ENCODE data around the gene PCDHB1. TPM values are rescaled to one million over a fixed set of nuclear protein-coding genes. Genes with fewer than 3 reads are reported as not detected.

PCDHB1 gene
- total and polyA plus RNA-seq, 2 of the 8 experiments (the other 6 are each of a cell fraction or from before 2014, with no cell fraction given): 0.03 to 0.04 TPM

- H2BK5ac ChIP-seq (ENCODE audit: low read depth, low read length): peak overlapping the region; percentile 94; the same call in 1 of the 2 replicates
- no peak overlapping the region for H3K14ac ChIP-seq (ENCODE audit: insufficient read length)
- peak overlapping the region; percentile 51; the same call in 1 of the 2 replicates for H3K27ac ChIP-seq (ENCODE audit: low read depth, low read length)
- peak overlapping the region; percentile 100 for H2BK12ac ChIP-seq (ENCODE audit: low read depth, low read length)
- H3K27me3 ChIP-seq (replicated peaks in 1 of 4; ENCODE audit: control insufficient read depth in 3 of 4, extremely low read depth in 1 of 4, insufficient read depth in 3 of 4, low read length in 3 of 4): no peaks in the 10 kb centered on the region
- 0 out of 2 replicates have a peak overlapping the region, but pooled peaks have one; percentile 54 for H2BK15ac ChIP-seq (ENCODE audit: low read length)
- no peak overlapping the region for H2AFZ ChIP-seq (ENCODE audit: low read length)
- H3K4me3 ChIP-seq (ENCODE audit: extremely low read depth in 1 of 4, insufficient read depth in 2 of 4, low read depth in 3 of 4, low read length in 4 of 4): peak overlapping the region; percentile 7 to 65 (median 57); a peak in 5 of 8 replicates
- TF ChIP-seq HDAC2 (IDR thresholded peaks at IDR 0.05; ENCODE audit: borderline replicate concordance in 1 of 2, low read depth in 2 of 2, low read length in 2 of 2) (peak in 1 of 2 experiments; percentile 90; a peak in 2 of 4 replicates), ZNF274 (IDR thresholded peaks at IDR 0.05; ENCODE audit: borderline replicate concordance, extremely low read depth, low read length) (no peak), MAFK (IDR thresholded peaks at IDR 0.05; ENCODE audit: low read depth, low read length) (0 out of 2 replicates have a peak, but pooled peaks have one; percentile 0), ATF2 (IDR thresholded peaks at IDR 0.05; ENCODE audit: low read length) (0 out of 2 replicates have a peak, but pooled peaks have one; percentile 3), POLR2A (IDR thresholded peaks at IDR 0.05; ENCODE audit: control extremely low read depth in 1 of 2, low read depth in 2 of 2, low read length in 2 of 2) (no peak), CHD1 (IDR thresholded peaks at IDR 0.05; ENCODE audit: low read depth, low read length) (no peak), KDM1A (IDR thresholded peaks at IDR 0.05; ENCODE audit: borderline replicate concordance, low read length) (peak; percentile 93; the same call in 1 of the 2 replicates)
- H3K79me1 ChIP-seq (ENCODE audit: low read depth, low read length): no peaks in the 10 kb centered on the region
- peak overlapping the region; percentile 54 for H4K91ac ChIP-seq (replicated peaks; ENCODE audit: insufficient read length, low read length)
- H2AK5ac ChIP-seq (ENCODE audit: low read depth, low read length): peak overlapping the region; percentile 99
- peaks cover 11% of the 10 kb centered on the region; the same call in 1 of the 2 replicates for H3K23me2 ChIP-seq (ENCODE audit: low read depth, low read length)
- H2BK120ac ChIP-seq (replicated peaks; ENCODE audit: low read depth, low read length): peak overlapping the region; percentile 76
- CTCF ChIA-PET (ENCODE audit: partially characterized antibody): interaction anchor here (0.8 to 6.7 kb wide), 9 partner anchors 14 to 76 kb away, joined by 3 to 50 read pairs (median 5); partner anchors contain the start of genes PCDHAC1 and PCDHAC2
- no peak overlapping the region; a peak in 1 of 7 replicates for H3K9ac ChIP-seq (replicated peaks in 1 of 4; ENCODE audit: extremely low read depth in 1 of 4, low read depth in 3 of 4, low read length in 3 of 4)
- H3K4ac ChIP-seq (replicated peaks; ENCODE audit: insufficient read length, low read depth, low read length): peak overlapping the region; percentile 22
- H3K23ac ChIP-seq (ENCODE audit: insufficient read length): no peak overlapping the region
- H2BK20ac ChIP-seq (ENCODE audit: low read length): peak overlapping the region; percentile 97
- no peaks in the 10 kb centered on the region for H3K36me3 ChIP-seq (ENCODE audit: control insufficient read depth in 2 of 4, insufficient read depth in 4 of 4, low read length in 3 of 4)
- peaks cover 8 to 39% (median 31%) of the 10 kb centered on the region in 4 experiments; a peak in 6 of 7 replicates for H3K4me1 ChIP-seq (replicated peaks in 1 of 4; ENCODE audit: control insufficient read depth in 3 of 4, insufficient read depth in 4 of 4, low read length in 3 of 4)
- H4K20me1 ChIP-seq (replicated peaks in 1 of 2; ENCODE audit: control insufficient read depth in 1 of 2, insufficient read depth in 2 of 2, low read length in 2 of 2): no peaks in the 10 kb centered on the region
- DNase-seq (ENCODE audit: low read depth in 1 of 2, low spot score in 2 of 2): no peak
- no peak overlapping the region for H4K5ac ChIP-seq (ENCODE audit: insufficient read length, low read depth, low read length)
- H4K8ac ChIP-seq (ENCODE audit: extremely low read depth, insufficient read depth, low read length): no peak overlapping the region
- WGBS, 2 experiments (ENCODE audit: extremely low coverage in 1 of 2, insufficient coverage in 1 of 2, insufficient read length in 1 of 2, insufficient replicate concordance in 2 of 2, low coverage in 1 of 2, low lambda C conversion rate in 2 of 2, missing lambda C conversion rate in 1 of 2): 12% methylated on average over 3 of the region's 3 CpGs; no CpG with 5 or more reads in 1 of the 2 experiments
- H3K56ac ChIP-seq (replicated peaks; ENCODE audit: insufficient read length, low read depth, low read length): no peak overlapping the region
- H3K9me3 ChIP-seq (ENCODE audit: insufficient read depth in 2 of 2, low read depth in 1 of 2, low read length in 1 of 2): no peaks in the 10 kb centered on the region; a peak in 1 of 4 replicates
- H3K79me2 ChIP-seq (ENCODE audit: control insufficient read depth in 1 of 2, insufficient read depth in 2 of 2, low read length in 2 of 2): no peaks in the 10 kb centered on the region
- POLR2A ChIA-PET (ENCODE audit: partially characterized antibody): interaction anchor here (0.7 to 8.3 kb wide), 12 partner anchors 9 to 93 kb away, joined by 3 to 155 read pairs (median 10); partner anchors contain the start of genes PCDHAC1 and PCDHAC2
- peak overlapping the region; percentile 95 to 98 for H3K4me2 ChIP-seq (ENCODE audit: insufficient read depth in 1 of 2, low read depth in 2 of 2, low read length in 2 of 2)
- peak overlapping the region; percentile 89 for H3K18ac ChIP-seq (ENCODE audit: extremely low read depth, low read length)
- FAIRE-seq: no peak
Measured at GRCh38 chr5:141002605-141002965, 48.6 kb upstream of the PCDHB1 start.

All from H1 (cell line).